Activated CD8-positive, alpha-beta memory T cell treated with anti-CD3 and anti-CD28 coated beads, Interleukin-2, amount 50 U/mL, for 24 hours (primary cell): ENCODE data around the gene ASCL5.

Experiments used
- DNase-seq: peaks from one replicate; pipeline ENCODE4 v3.0.0-alpha.2; 2020; ENCODE audit errors: extremely low read depth

ASCL5 gene

GRCh38 chr1:201136355-201137023 lies 9.5 kb upstream of the ASCL5 start:
- DNase-seq = no peak

- DNase-seq = no peak
These were observed 7.4 kb upstream of the ASCL5 start for GRCh38 chr1:201134405-201134804.

GRCh38 chr1:201131398-201131797 lies 4.4 kb upstream of the ASCL5 start:
- no peak for DNase-seq

GRCh38 chr1:201128962-201129361 lies 2.0 kb upstream of the ASCL5 start:
- DNase-seq = no peak

GRCh38 chr1:201128476-201128875 lies 1.5 kb upstream of the ASCL5 start:
- DNase-seq = no peak

GRCh38 chr1:201127755-201128455 lies 921 bp upstream of the ASCL5 start:
- DNase-seq = no peak

- DNase-seq = no peak
These were observed 537 bp downstream of the ASCL5 start for GRCh38 chr1:201126463-201126831.

GRCh38 chr1:201125800-201126199 lies 1.2 kb downstream of the ASCL5 start:
- DNase-seq = no peak

GRCh38 chr1:201125019-201125418 lies 2.0 kb downstream of the ASCL5 start:
- no peak for DNase-seq

GRCh38 chr1:201123866-201124265 lies 3.1 kb downstream of the ASCL5 start:
- no peak for DNase-seq

- no peak for DNase-seq
These were observed 4.5 kb downstream of the ASCL5 start for GRCh38 chr1:201122321-201122957.

GRCh38 chr1:201119206-201120197 lies 7.5 kb downstream of the ASCL5 start:
- no peak for DNase-seq

GRCh38 chr1:201116091-201116490 lies 10.9 kb downstream of the ASCL5 start:
- DNase-seq = no peak

GRCh38 chr1:201115390-201115937 lies 11.5 kb downstream of the ASCL5 start:
- DNase-seq = no peak

GRCh38 chr1:201114245-201115131 lies 12.5 kb downstream of the ASCL5 start:
- DNase-seq = peak; percentile 54

GRCh38 chr1:201113451-201114244 lies 13.3 kb downstream of the ASCL5 start:
- no peak for DNase-seq

- DNase-seq = no peak
These were observed 14.1 kb downstream of the ASCL5 start for GRCh38 chr1:201112926-201113325.

- DNase-seq = no peak
These were observed 14.7 kb downstream of the ASCL5 start, which contains the start of gene CACNA1S for GRCh38 chr1:201112173-201112731. Gene CACNA1S, minus strand, starts transcription at chr1:201112426. Its CDS starts 87 bp downstream, at chr1:201112339.

- no peak for DNase-seq
These were observed 15.3 kb downstream of the ASCL5 start for GRCh38 chr1:201111672-201112071.
